Lower lobe of right lung (tissue), 1 donor: ENCODE data around the gene SLC66A3. TPM values are rescaled to one million over a fixed set of nuclear protein-coding genes. Genes with fewer than 3 reads are reported as not detected.

Experiments used
- total RNA-seq: library from RNA; stranded (reverse); fragmentation: NEBNext Ultra II Directional; extraction: Animal tissue kit (Norgen Biotek cat#: 25700); gene quantifications from one replicate; pipeline ENCODE4 v1.2.1, GENCODE V29; 2021
- donor health status: DM: no; HTN: yes; CAD: no; lungs with severe emphysema.

Gene SLC66A3
- total RNA-seq, 1 donor from 2014 or later = 23.8 TPM

Other genes with a start within 250 kb of the SLC66A3 start
- gene KCNF1, start 243.5 kb upstream of the SLC66A3 start, total RNA-seq = not detected
- gene ROCK2, start 189.2 kb downstream of the SLC66A3 start, total RNA-seq = 54.3 TPM